Measurements from ENCODE around the gene CBX6. TPM values are rescaled to one million over a fixed set of nuclear protein-coding genes. Genes with fewer than 3 reads are reported as not detected.

The CBX6 gene
- total and polyA plus RNA-seq, 2 of the 8 experiments (the other 6 are each of a cell fraction or from before 2014, with no cell fraction given): 10.6 to 27.5 TPM

DNA sequence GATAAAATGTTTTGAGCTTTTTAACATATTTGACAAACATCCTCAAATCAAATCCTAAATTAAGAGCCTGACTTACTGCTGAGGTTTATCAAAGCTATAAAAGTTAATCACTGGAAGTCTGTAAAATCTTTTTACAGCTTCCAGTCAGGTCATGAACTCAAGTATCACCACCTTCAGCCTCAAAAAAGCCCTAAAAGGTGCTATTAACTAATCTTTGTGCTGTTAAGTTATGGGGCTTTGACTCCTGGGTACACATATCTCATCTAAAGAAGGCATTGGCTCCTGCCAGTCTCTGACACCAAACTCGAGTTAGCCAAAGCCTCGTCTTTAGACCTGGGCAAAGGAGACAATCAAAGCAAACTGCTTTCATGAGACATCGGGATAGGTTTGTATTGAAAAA, 34.0 kb upstream of the CBX6 start:
- Histone ChIP-seq H4K91ac (replicated peaks; ENCODE audit: insufficient read length, low read length) (no peak overlapping the region), H4K5ac (ENCODE audit: insufficient read length, low read depth, low read length) (no peak overlapping the region), H3K79me1 (ENCODE audit: low read depth, low read length) (no peaks in the 10 kb centered on the region), H3K4me3 (ENCODE audit: extremely low read depth in 1 of 4, insufficient read depth in 2 of 4, low read depth in 3 of 4, low read length in 4 of 4) (no peak overlapping the region), H2BK15ac (ENCODE audit: low read length) (no peak overlapping the region), H3K27ac (ENCODE audit: low read depth, low read length) (no peak overlapping the region), H2BK5ac (ENCODE audit: low read depth, low read length) (no peak overlapping the region), H3K4me1 (replicated peaks in 1 of 4; ENCODE audit: control insufficient read depth in 3 of 4, insufficient read depth in 4 of 4, low read length in 3 of 4) (no peaks in the 10 kb centered on the region), H3K56ac (replicated peaks; ENCODE audit: insufficient read length, low read depth, low read length) (no peak overlapping the region), H2BK20ac (ENCODE audit: low read length) (no peak overlapping the region), H2AK5ac (ENCODE audit: low read depth, low read length) (no peak overlapping the region), H3K36me3 (ENCODE audit: control insufficient read depth in 2 of 4, insufficient read depth in 4 of 4, low read length in 3 of 4) (no peaks in the 10 kb centered on the region), H3K9ac (replicated peaks in 1 of 4; ENCODE audit: extremely low read depth in 1 of 4, low read depth in 3 of 4, low read length in 3 of 4) (no peak overlapping the region), H3K9me3 (ENCODE audit: insufficient read depth in 2 of 2, low read depth in 1 of 2, low read length in 1 of 2) (peaks cover 12 to 14% of the 10 kb centered on the region in 2 experiments), H3K18ac (ENCODE audit: extremely low read depth, low read length) (no peak overlapping the region), H3K14ac (ENCODE audit: insufficient read length) (no peak overlapping the region), H3K27me3 (replicated peaks in 1 of 4; ENCODE audit: control insufficient read depth in 3 of 4, extremely low read depth in 1 of 4, insufficient read depth in 3 of 4, low read length in 3 of 4) (no peaks in the 10 kb centered on the region), H4K20me1 (replicated peaks in 1 of 2; ENCODE audit: control insufficient read depth in 1 of 2, insufficient read depth in 2 of 2, low read length in 2 of 2) (no peaks in the 10 kb centered on the region), H3K4me2 (ENCODE audit: insufficient read depth in 1 of 2, low read depth in 2 of 2, low read length in 2 of 2) (no peak overlapping the region), H2BK120ac (replicated peaks; ENCODE audit: low read depth, low read length) (no peak overlapping the region), H3K4ac (replicated peaks; ENCODE audit: insufficient read length, low read depth, low read length) (no peak overlapping the region), H3K23me2 (ENCODE audit: low read depth, low read length) (no peaks in the 10 kb centered on the region; the same call in 1 of the 2 replicates), H2AFZ (ENCODE audit: low read length) (no peak overlapping the region), H2BK12ac (ENCODE audit: low read depth, low read length) (no peak overlapping the region), H3K79me2 (ENCODE audit: control insufficient read depth in 1 of 2, insufficient read depth in 2 of 2, low read length in 2 of 2) (no peaks in the 10 kb centered on the region), H3K23ac (ENCODE audit: insufficient read length) (no peak overlapping the region), H4K8ac (ENCODE audit: extremely low read depth, insufficient read depth, low read length) (no peak overlapping the region)
- TF ChIP-seq CREB1 (IDR thresholded peaks at IDR 0.05): no peak
- no peak for TF ChIP-seq GTF2F1 (IDR thresholded peaks at IDR 0.05; ENCODE audit: borderline replicate concordance, low read depth, low read length)
- TF ChIP-seq HDAC6 (IDR thresholded peaks at IDR 0.05; ENCODE audit: low read depth, low read length): no peak
- TF ChIP-seq POU5F1 (IDR thresholded peaks at IDR 0.05; ENCODE audit: low read depth, low read length): no peak
- no peak for TF ChIP-seq RXRA (IDR thresholded peaks at IDR 0.05; ENCODE audit: insufficient read depth, low read depth, low read length)
- no peak for TF ChIP-seq BCL11A (IDR thresholded peaks at IDR 0.05; ENCODE audit: low read depth in 2 of 2, low read length in 2 of 2)
- TF ChIP-seq SP4 (IDR thresholded peaks at IDR 0.05; ENCODE audit: low read length): no peak
- ChIA-PET POLR2A (ENCODE audit: partially characterized antibody) (no interaction called here), CTCF (ENCODE audit: partially characterized antibody) (interaction anchor here (0.9 kb wide), 1 partner anchor 36 kb away, joined by 3 read pairs; no protein-coding TSS in a partner anchor)
- DNase-seq (ENCODE audit: low read depth in 1 of 2, low spot score in 2 of 2) (no peak), FAIRE-seq (no peak)
- 82% methylated on average over 3 of the region's 3 CpGs; no CpG with 5 or more reads in 1 of the 2 experiments for WGBS, 2 experiments (ENCODE audit: extremely low coverage in 1 of 2, insufficient coverage in 1 of 2, insufficient read length in 1 of 2, insufficient replicate concordance in 2 of 2, low coverage in 1 of 2, low lambda C conversion rate in 2 of 2, missing lambda C conversion rate in 1 of 2)
